Endothelial cell of umbilical vein (primary cell): ENCODE results near the gene ANO7.

Experiments
- EZH2 ChIP-seq: IDR thresholded peaks from 2 replicates; pipeline ENCODE4 v1.6.1; 2012; ENCODE audit warnings: borderline replicate concordance, low read depth, mild to moderate bottlenecking, moderate library complexity, low read length, inconsistent platforms; ENCODE audit not compliant: severe bottlenecking
- GATA2 ChIP-seq: IDR thresholded peaks from 2 replicates; pipeline ENCODE4 v1.7.0; 2011; ENCODE audit warnings: low read depth, mild to moderate bottlenecking, moderate library complexity, mixed read lengths, low read length; ENCODE audit not compliant: insufficient read length, insufficient read depth
- POLR2AphosphoS5 ChIP-seq: IDR thresholded peaks from 2 replicates; pipeline ENCODE4 v1.6.1; 2012; ENCODE audit warnings: low read depth, mild to moderate bottlenecking, control low read depth, low read length, moderate library complexity; ENCODE audit not compliant: insufficient read depth
- TF ChIP-seq, protein P1 (sequence below), 2 donors: IDR thresholded peaks; 1 replicate in 1 of 2; 2 replicates in 1 of 2; pipeline ENCODE4 v1.5.1; 2011; ENCODE audit warnings: low read length in 2 of 2, mild to moderate bottlenecking in 2 of 2, moderate library complexity in 2 of 2, control low read depth in 1 of 2, inconsistent platforms in 1 of 2, low read depth in 1 of 2; ENCODE audit not compliant: insufficient read depth in 1 of 2; ENCODE audit errors: extremely low read depth in 1 of 2
- TF ChIP-seq, protein P2 (sequence below): IDR thresholded peaks from 2 replicates; pipeline ENCODE4 v1.6.1; 2011; ENCODE audit not compliant: insufficient read depth, insufficient read length

DNA sequence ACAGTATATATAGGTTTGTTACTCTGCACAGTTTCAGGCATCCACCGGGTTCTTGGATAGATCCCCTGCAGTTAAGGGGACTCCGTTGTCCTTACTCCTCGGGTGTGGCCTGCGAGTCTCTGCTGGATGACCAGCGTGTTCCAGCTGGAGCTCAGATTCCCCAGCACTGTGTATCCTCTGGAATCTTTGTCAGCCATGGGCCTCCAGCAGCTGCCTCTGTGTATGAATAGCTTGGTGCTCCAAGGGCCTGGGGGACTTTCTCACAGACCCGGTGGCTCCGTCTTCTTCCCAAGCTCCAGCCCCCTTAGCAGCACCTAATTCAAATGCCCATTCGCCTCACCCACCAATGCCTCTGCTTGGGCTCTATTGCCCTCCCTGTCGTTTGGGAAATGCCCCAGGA is 6.3 kb downstream of the ANO7 start:
- TF ChIP-seq EZH2 (no peak), GATA2 (no peak), POLR2AphosphoS5 (no peak)
- TF ChIP-seq, protein P1, sequence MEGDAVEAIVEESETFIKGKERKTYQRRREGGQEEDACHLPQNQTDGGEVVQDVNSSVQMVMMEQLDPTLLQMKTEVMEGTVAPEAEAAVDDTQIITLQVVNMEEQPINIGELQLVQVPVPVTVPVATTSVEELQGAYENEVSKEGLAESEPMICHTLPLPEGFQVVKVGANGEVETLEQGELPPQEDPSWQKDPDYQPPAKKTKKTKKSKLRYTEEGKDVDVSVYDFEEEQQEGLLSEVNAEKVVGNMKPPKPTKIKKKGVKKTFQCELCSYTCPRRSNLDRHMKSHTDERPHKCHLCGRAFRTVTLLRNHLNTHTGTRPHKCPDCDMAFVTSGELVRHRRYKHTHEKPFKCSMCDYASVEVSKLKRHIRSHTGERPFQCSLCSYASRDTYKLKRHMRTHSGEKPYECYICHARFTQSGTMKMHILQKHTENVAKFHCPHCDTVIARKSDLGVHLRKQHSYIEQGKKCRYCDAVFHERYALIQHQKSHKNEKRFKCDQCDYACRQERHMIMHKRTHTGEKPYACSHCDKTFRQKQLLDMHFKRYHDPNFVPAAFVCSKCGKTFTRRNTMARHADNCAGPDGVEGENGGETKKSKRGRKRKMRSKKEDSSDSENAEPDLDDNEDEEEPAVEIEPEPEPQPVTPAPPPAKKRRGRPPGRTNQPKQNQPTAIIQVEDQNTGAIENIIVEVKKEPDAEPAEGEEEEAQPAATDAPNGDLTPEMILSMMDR (IDR thresholded peaks at IDR 0.05; ENCODE audit: extremely low read depth in 1 of 2, insufficient read depth in 1 of 2, low read depth in 1 of 2, low read length in 2 of 2) = no peak
- TF ChIP-seq, protein P2, sequence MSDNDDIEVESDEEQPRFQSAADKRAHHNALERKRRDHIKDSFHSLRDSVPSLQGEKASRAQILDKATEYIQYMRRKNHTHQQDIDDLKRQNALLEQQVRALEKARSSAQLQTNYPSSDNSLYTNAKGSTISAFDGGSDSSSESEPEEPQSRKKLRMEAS = no peak
